GM23338 (cell line): ENCODE data around the gene DNAJC9. TPM values are rescaled to one million over a fixed set of nuclear protein-coding genes. Genes with fewer than 3 reads are reported as not detected.

ENCODE experiments used
- ATAC-seq: fragments of 200-7000 bp; cut with Tn5 transposase; 3 replicates; pipeline ENCODE4 v1.9.1; 2020
- DNase-seq: peaks from one replicate; pipeline ENCODE4 v3.0.0-alpha.2; 2015; ENCODE audit warnings: low spot score
- H2AFZ ChIP-seq: fragments of 200-600 bp; sonication (generic); 2 replicates; pipeline ENCODE4 v1.8.0; 2016; ENCODE audit warnings: antibody characterized with exemption, mild to moderate bottlenecking, moderate library complexity
- H3F3A ChIP-seq: fragments of 200-600 bp; sonication (generic); replicated peaks from 2 replicates; pipeline ENCODE4 v1.8.0; 2017; ENCODE audit warnings: antibody characterized with exemption, mixed run types, low read depth
- H3K27ac ChIP-seq: fragments of 200-600 bp; sonication (generic); 2 replicates; pipeline ENCODE4 v1.6.1; 2016; ENCODE audit warnings: low read depth
- H3K27me3 ChIP-seq: fragments of 200-600 bp; sonication (generic); 2 replicates; pipeline ENCODE4 v1.8.0; 2016; ENCODE audit warnings: mild to moderate bottlenecking, mixed run types, moderate library complexity; ENCODE audit not compliant: insufficient read depth
- H3K36me3 ChIP-seq: fragments of 200-600 bp; sonication (generic); 2 replicates; pipeline ENCODE4 v1.8.0; 2016; ENCODE audit warnings: mild to moderate bottlenecking; ENCODE audit not compliant: insufficient read depth
- H3K4me1 ChIP-seq: fragments of 200-600 bp; sonication (generic); 2 replicates; pipeline ENCODE4 v1.8.0; 2016; ENCODE audit warnings: mild to moderate bottlenecking, moderate library complexity; ENCODE audit not compliant: insufficient read depth
- H3K4me2 ChIP-seq: fragments of 200-600 bp; sonication (generic); 2 replicates; pipeline ENCODE4 v1.7.1; 2017; ENCODE audit warnings: mixed run types
- H3K4me3 ChIP-seq: fragments of 200-600 bp; sonication (generic); 2 replicates; pipeline ENCODE4 v1.6.1; 2016; ENCODE audit warnings: mixed run types
- H3K79me2 ChIP-seq: fragments of 200-600 bp; sonication (generic); replicated peaks from 2 replicates; pipeline ENCODE4 v1.8.0; 2017; ENCODE audit warnings: mild to moderate bottlenecking; ENCODE audit not compliant: insufficient read depth
- H3K9me2 ChIP-seq: fragments of 200-600 bp; sonication (generic); 2 replicates; pipeline ENCODE4 v1.8.0; 2017; ENCODE audit not compliant: insufficient read depth
- H4K20me1 ChIP-seq: fragments of 200-600 bp; sonication (generic); replicated peaks from 2 replicates; pipeline ENCODE4 v1.8.0; 2017; ENCODE audit warnings: mild to moderate bottlenecking; ENCODE audit not compliant: insufficient read depth
- H3K27ac Mint-ChIP-seq: 2 replicates; pipeline ENCODE4 v1.8.0; 2020; ENCODE audit warnings: inconsistent platforms, mild to moderate bottlenecking, moderate library complexity, mixed read lengths
- H3K27me3 Mint-ChIP-seq: 3 replicates; pipeline ENCODE4 v1.8.0; 2022; ENCODE audit warnings: low read depth, mild to moderate bottlenecking, moderate library complexity, mixed read lengths, inconsistent platforms; ENCODE audit not compliant: insufficient read depth, poor library complexity
- H3K36me3 Mint-ChIP-seq: 3 replicates; pipeline ENCODE4 v1.8.0; 2021; ENCODE audit warnings: low read depth, mild to moderate bottlenecking, inconsistent platforms, moderate library complexity, mixed read lengths
- H3K4me1 Mint-ChIP-seq: 3 replicates; pipeline ENCODE4 v1.8.0; 2020; ENCODE audit warnings: mild to moderate bottlenecking, inconsistent platforms, mixed read lengths
- H3K4me3 Mint-ChIP-seq: 3 replicates; pipeline ENCODE4 v1.8.0; 2021; ENCODE audit warnings: moderate library complexity, mild to moderate bottlenecking, inconsistent platforms, mixed read lengths
- H3K9me3 Mint-ChIP-seq: 3 replicates; pipeline ENCODE4 v1.8.0; 2020; ENCODE audit warnings: moderate library complexity, mild to moderate bottlenecking, inconsistent platforms, mixed read lengths
- JUNB ChIP-seq: IDR thresholded peaks from one replicate; pipeline ENCODE4 v1.6.1; 2016; ENCODE audit warnings: antibody characterized with exemption; ENCODE audit not compliant: unreplicated experiment
- POLR2AphosphoS5 ChIP-seq: IDR thresholded peaks from 2 replicates; pipeline ENCODE4 v1.6.1; 2016; ENCODE audit warnings: antibody characterized with exemption, low read depth
- ZNF114 ChIP-seq: fragments of 250-450 bp; sonication (Bioruptor Pico); IDR thresholded peaks from 2 replicates; pipeline ENCODE4 v1.5.0; 2020; ENCODE audit warnings: mild to moderate bottlenecking, moderate library complexity
- polyA plus RNA-seq: library from polyadenylated mRNA; unstranded; fragments of >200 nt; fragmentation: Nextera tagmentation; extraction: Ambion mirVana; gene quantifications from 2 replicates; pipeline ENCODE4 v1.2.1, GENCODE V29; 2016
- small RNA-seq: library from RNA; depleted of rRNA; stranded (forward); fragments of <200 nt; gene quantifications from one replicate; pipeline ENCODE3, GENCODE V24; 2014; ENCODE audit warnings: low replicate concordance
- total RNA-seq: library from RNA; depleted of rRNA; stranded (reverse); fragments of >200 nt; shearing (Covaris generic); gene quantifications from 2 replicates; pipeline ENCODE4 v1.2.3, GENCODE V29; 2014; rRNA removed
- TF ChIP-seq, protein P1 (sequence below): IDR thresholded peaks from one replicate; pipeline ENCODE4 v1.6.1; 2018; ENCODE audit warnings: antibody characterized with exemption; ENCODE audit not compliant: unreplicated experiment
- TF ChIP-seq, protein P2 (sequence below): fragments of 250-450 bp; sonication (Bioruptor Pico); IDR thresholded peaks from 2 replicates; pipeline ENCODE4 v1.5.0; 2020; ENCODE audit warnings: mild to moderate bottlenecking, moderate library complexity

DNAJC9 gene
- total and polyA plus RNA-seq, 2 experiments from 2014 or later: 31.0 to 33.2 TPM

DNA sequence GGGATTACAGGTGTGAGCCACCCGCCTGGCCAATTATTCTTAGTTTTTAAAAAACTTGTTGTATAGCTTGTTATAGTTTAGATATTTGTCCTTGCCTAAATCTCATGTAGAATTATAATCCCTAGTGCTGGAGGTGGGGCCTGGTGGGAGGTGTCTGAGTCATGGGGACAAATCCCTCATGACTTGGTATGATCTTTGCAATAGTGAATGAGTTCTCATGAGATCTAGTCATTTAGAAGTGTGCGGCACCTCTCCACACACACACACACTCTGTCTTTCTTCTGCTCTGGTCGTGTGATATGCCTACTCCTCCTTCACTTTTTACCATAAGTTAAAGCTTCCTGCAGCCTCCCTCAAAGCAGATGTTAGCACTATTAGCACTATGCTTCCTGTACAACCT is 42.0 kb downstream of the DNAJC9 start:
- peaks cover 33% of the 10 kb centered on the region for H3K9me3 Mint-ChIP-seq
- H3K4me3 Mint-ChIP-seq: no peak overlapping the region
- H3K27ac Mint-ChIP-seq: no peak overlapping the region
- Histone ChIP-seq H3F3A (no peaks in the 10 kb centered on the region), H3K36me3 (no peaks in the 10 kb centered on the region), H3K4me1 (no peaks in the 10 kb centered on the region), H3K9me2 (no peaks in the 10 kb centered on the region), H2AFZ (no peak overlapping the region), H3K79me2 (no peaks in the 10 kb centered on the region), H3K4me2 (no peak overlapping the region), H3K4me3 (no peak overlapping the region), H3K27me3 (no peaks in the 10 kb centered on the region), H4K20me1 (no peaks in the 10 kb centered on the region), H3K27ac (no peak overlapping the region)
- peaks cover 2% of the 10 kb centered on the region for H3K27me3 Mint-ChIP-seq
- TF ChIP-seq, protein P1, sequence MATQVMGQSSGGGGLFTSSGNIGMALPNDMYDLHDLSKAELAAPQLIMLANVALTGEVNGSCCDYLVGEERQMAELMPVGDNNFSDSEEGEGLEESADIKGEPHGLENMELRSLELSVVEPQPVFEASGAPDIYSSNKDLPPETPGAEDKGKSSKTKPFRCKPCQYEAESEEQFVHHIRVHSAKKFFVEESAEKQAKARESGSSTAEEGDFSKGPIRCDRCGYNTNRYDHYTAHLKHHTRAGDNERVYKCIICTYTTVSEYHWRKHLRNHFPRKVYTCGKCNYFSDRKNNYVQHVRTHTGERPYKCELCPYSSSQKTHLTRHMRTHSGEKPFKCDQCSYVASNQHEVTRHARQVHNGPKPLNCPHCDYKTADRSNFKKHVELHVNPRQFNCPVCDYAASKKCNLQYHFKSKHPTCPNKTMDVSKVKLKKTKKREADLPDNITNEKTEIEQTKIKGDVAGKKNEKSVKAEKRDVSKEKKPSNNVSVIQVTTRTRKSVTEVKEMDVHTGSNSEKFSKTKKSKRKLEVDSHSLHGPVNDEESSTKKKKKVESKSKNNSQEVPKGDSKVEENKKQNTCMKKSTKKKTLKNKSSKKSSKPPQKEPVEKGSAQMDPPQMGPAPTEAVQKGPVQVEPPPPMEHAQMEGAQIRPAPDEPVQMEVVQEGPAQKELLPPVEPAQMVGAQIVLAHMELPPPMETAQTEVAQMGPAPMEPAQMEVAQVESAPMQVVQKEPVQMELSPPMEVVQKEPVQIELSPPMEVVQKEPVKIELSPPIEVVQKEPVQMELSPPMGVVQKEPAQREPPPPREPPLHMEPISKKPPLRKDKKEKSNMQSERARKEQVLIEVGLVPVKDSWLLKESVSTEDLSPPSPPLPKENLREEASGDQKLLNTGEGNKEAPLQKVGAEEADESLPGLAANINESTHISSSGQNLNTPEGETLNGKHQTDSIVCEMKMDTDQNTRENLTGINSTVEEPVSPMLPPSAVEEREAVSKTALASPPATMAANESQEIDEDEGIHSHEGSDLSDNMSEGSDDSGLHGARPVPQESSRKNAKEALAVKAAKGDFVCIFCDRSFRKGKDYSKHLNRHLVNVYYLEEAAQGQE: no peak
- TF ChIP-seq POLR2AphosphoS5: no peak
- no peak for TF ChIP-seq JUNB
- no peak for TF ChIP-seq ZNF114 (CRISPR knock-in tag)
- TF ChIP-seq, protein P2, sequence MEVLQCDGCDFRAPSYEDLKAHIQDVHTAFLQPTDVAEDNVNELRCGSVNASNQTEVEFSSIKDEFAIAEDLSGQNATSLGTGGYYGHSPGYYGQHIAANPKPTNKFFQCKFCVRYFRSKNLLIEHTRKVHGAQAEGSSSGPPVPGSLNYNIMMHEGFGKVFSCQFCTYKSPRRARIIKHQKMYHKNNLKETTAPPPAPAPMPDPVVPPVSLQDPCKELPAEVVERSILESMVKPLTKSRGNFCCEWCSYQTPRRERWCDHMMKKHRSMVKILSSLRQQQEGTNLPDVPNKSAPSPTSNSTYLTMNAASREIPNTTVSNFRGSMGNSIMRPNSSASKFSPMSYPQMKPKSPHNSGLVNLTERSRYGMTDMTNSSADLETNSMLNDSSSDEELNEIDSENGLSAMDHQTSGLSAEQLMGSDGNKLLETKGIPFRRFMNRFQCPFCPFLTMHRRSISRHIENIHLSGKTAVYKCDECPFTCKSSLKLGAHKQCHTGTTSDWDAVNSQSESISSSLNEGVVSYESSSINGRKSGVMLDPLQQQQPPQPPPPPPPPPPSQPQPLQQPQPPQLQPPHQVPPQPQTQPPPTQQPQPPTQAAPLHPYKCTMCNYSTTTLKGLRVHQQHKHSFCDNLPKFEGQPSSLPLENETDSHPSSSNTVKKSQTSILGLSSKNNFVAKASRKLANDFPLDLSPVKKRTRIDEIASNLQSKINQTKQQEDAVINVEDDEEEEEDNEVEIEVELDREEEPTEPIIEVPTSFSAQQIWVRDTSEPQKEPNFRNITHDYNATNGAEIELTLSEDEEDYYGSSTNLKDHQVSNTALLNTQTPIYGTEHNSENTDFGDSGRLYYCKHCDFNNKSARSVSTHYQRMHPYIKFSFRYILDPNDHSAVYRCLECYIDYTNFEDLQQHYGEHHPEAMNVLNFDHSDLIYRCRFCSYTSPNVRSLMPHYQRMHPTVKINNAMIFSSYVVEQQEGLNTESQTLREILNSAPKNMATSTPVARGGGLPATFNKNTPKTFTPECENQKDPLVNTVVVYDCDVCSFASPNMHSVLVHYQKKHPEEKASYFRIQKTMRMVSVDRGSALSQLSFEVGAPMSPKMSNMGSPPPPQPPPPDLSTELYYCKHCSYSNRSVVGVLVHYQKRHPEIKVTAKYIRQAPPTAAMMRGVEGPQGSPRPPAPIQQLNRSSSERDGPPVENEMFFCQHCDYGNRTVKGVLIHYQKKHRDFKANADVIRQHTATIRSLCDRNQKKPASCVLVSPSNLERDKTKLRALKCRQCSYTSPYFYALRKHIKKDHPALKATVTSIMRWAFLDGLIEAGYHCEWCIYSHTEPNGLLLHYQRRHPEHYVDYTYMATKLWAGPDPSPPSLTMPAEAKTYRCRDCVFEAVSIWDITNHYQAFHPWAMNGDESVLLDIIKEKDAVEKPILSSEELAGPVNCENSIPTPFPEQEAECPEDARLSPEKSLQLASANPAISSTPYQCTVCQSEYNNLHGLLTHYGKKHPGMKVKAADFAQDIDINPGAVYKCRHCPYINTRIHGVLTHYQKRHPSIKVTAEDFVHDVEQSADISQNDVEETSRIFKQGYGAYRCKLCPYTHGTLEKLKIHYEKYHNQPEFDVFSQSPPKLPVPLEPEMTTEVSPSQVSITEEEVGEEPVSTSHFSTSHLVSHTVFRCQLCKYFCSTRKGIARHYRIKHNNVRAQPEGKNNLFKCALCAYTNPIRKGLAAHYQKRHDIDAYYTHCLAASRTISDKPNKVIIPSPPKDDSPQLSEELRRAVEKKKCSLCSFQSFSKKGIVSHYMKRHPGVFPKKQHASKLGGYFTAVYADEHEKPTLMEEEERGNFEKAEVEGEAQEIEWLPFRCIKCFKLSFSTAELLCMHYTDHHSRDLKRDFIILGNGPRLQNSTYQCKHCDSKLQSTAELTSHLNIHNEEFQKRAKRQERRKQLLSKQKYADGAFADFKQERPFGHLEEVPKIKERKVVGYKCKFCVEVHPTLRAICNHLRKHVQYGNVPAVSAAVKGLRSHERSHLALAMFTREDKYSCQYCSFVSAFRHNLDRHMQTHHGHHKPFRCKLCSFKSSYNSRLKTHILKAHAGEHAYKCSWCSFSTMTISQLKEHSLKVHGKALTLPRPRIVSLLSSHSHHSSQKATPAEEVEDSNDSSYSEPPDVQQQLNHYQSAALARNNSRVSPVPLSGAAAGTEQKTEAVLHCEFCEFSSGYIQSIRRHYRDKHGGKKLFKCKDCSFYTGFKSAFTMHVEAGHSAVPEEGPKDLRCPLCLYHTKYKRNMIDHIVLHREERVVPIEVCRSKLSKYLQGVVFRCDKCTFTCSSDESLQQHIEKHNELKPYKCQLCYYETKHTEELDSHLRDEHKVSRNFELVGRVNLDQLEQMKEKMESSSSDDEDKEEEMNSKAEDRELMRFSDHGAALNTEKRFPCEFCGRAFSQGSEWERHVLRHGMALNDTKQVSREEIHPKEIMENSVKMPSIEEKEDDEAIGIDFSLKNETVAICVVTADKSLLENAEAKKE (CRISPR knock-in tag): no peak
- peaks cover 39% of the 10 kb centered on the region for H3K36me3 Mint-ChIP-seq
- no peak for ATAC-seq
- no peaks in the 10 kb centered on the region for H3K4me1 Mint-ChIP-seq
- no peak for DNase-seq

Small RNA genes lying within 50 kb of the gene (small RNA-seq; reads per million reads assigned to genes)
- gene RF00019 (not detected), gene RNU6-833P (not detected)

Other genes with a start within 250 kb of the DNAJC9 start
- gene P4HA1, start 150.4 kb downstream of the DNAJC9 start, total RNA-seq: 22.1 and 27.1 TPM in 2 replicates
- 22.2 and 26.4 TPM in 2 replicates for gene P4HA1, start 150.4 kb downstream of the DNAJC9 start, polyA plus RNA-seq
- 1.4 and 4.3 TPM in 2 replicates for gene NUDT13, start 136.8 kb downstream of the DNAJC9 start, total RNA-seq
- gene NUDT13, start 136.8 kb downstream of the DNAJC9 start, polyA plus RNA-seq: 2.2 and 3.6 TPM in 2 replicates
- gene ECD, start 79.2 kb downstream of the DNAJC9 start, total RNA-seq: 51.5 and 56.6 TPM in 2 replicates
- gene ECD, start 79.2 kb downstream of the DNAJC9 start, polyA plus RNA-seq: 25.6 and 37.8 TPM in 2 replicates
- gene FAM149B1, start 79.1 kb downstream of the DNAJC9 start, total RNA-seq: 11.2 and 13.6 TPM in 2 replicates
- 14.7 and 19.3 TPM in 2 replicates for gene FAM149B1, start 79.1 kb downstream of the DNAJC9 start, polyA plus RNA-seq
- 83.2 and 90.0 TPM in 2 replicates for gene MRPS16, start 5.4 kb upstream of the DNAJC9 start, total RNA-seq
- gene MRPS16, start 5.4 kb upstream of the DNAJC9 start, polyA plus RNA-seq: 166 and 173 TPM in 2 replicates
- gene CFAP70, start 111.6 kb upstream of the DNAJC9 start, total RNA-seq: 0.08 and 0.17 TPM in 2 replicates
- 0.24 and 0.87 TPM in 2 replicates for gene CFAP70, start 111.6 kb upstream of the DNAJC9 start, polyA plus RNA-seq
- 63.7 and 71.4 TPM in 2 replicates for gene ANXA7, start 166.8 kb upstream of the DNAJC9 start, total RNA-seq
- 77.6 and 80.1 TPM in 2 replicates for gene ANXA7, start 166.8 kb upstream of the DNAJC9 start, polyA plus RNA-seq
- 3.9 and 5.1 TPM in 2 replicates for gene MSS51, start 186.3 kb upstream of the DNAJC9 start, total RNA-seq
- 1.1 and 1.9 TPM in 2 replicates for gene MSS51, start 186.3 kb upstream of the DNAJC9 start, polyA plus RNA-seq
- 38.5 and 42.9 TPM in 2 replicates for gene PPP3CB, start 248.8 kb upstream of the DNAJC9 start, total RNA-seq
- 17.9 and 18.3 TPM in 2 replicates for gene PPP3CB, start 248.8 kb upstream of the DNAJC9 start, polyA plus RNA-seq